Osteoblast (primary cell): ENCODE data around the gene POP7. TPM values are rescaled to one million over a fixed set of nuclear protein-coding genes. Genes with fewer than 3 reads are reported as not detected.

Source experiments
- DNase-seq: peaks from one replicate; pipeline ENCODE4 v3.0.0; 2011; ENCODE audit warnings: low spot score, mixed read lengths; ENCODE audit not compliant: insufficient read length; ENCODE audit errors: missing footprints
- H2AFZ ChIP-seq: 2 replicates; pipeline ENCODE4 v1.6.0; 2011; ENCODE audit warnings: mild to moderate bottlenecking, low read length
- H3K27ac ChIP-seq: 2 replicates; pipeline ENCODE4 v1.5.1; 2011; ENCODE audit warnings: mild to moderate bottlenecking, low read depth, low read length, moderate library complexity
- H3K27me3 ChIP-seq: 2 replicates; pipeline ENCODE4 v1.6.0; 2012; ENCODE audit warnings: mild to moderate bottlenecking, control low read depth, inconsistent platforms, low read length, moderate library complexity; ENCODE audit not compliant: insufficient read depth
- H3K36me3 ChIP-seq: 2 replicates; pipeline ENCODE4 v1.5.1; 2011; ENCODE audit warnings: mild to moderate bottlenecking, low read length, control low read depth, moderate library complexity; ENCODE audit not compliant: insufficient read depth
- H3K4me1 ChIP-seq: 2 replicates; pipeline ENCODE4 v1.5.1; 2011; ENCODE audit warnings: mild to moderate bottlenecking, low read length, control low read depth, moderate library complexity; ENCODE audit not compliant: insufficient read depth
- H3K4me2 ChIP-seq: 2 replicates; pipeline ENCODE4 v1.6.0; 2011; ENCODE audit warnings: mild to moderate bottlenecking, low read length; ENCODE audit not compliant: insufficient read depth
- H3K4me3 ChIP-seq: fragments of 200-600 bp; sonication (generic); 3 replicates; pipeline ENCODE4 v1.5.1; 2012; ENCODE audit warnings: mild to moderate bottlenecking, low read length, inconsistent platforms; ENCODE audit not compliant: insufficient read depth
- H3K79me2 ChIP-seq: 2 replicates; pipeline ENCODE4 v1.6.0; 2012; ENCODE audit warnings: mild to moderate bottlenecking, low read length, control low read depth, inconsistent platforms; ENCODE audit not compliant: insufficient read depth
- H3K9me3 ChIP-seq: 2 replicates; pipeline ENCODE4 v1.5.1; 2011; ENCODE audit warnings: low read depth, low read length, control low read depth
- H4K20me1 ChIP-seq: 2 replicates; pipeline ENCODE4 v1.6.0; 2012; ENCODE audit warnings: mild to moderate bottlenecking, low read length, control low read depth; ENCODE audit not compliant: insufficient read depth
- total RNA-seq: library from RNA; depleted of rRNA; stranded (reverse); fragments of >200 nt; gene quantifications from 2 replicates; pipeline ENCODE4 v1.2.3, GENCODE V29; 2012
- TF ChIP-seq, protein P1 (sequence below): IDR thresholded peaks from 2 replicates; pipeline ENCODE4 v1.5.1; 2011; ENCODE audit warnings: mild to moderate bottlenecking, low read depth, low read length, moderate library complexity; ENCODE audit errors: extremely low read depth

The POP7 gene
- total RNA-seq, 1 donor: 25.7 TPM

DNA sequence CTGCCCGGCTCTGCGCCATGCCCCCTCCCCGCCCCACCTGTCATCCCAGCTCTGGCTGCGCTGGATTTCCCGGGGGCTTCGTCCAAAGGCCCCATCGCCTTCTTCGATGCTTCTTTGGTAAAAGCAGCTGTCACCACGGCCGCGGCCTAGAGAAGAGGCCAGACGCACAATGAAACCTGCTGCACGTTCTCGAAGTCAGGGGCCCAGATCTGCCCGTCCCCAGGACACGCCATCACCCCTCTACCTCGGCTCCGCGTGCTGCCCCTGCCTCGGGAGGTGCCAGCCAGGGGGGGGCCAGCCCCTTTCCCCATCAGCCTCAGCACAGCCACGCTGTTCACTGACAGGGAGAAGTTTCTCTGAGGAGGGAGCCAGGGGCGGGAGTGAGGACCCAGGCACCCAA, 18.7 kb upstream of the POP7 start:
- H4K20me1 ChIP-seq: peaks cover 48% of the 10 kb centered on the region

DNA sequence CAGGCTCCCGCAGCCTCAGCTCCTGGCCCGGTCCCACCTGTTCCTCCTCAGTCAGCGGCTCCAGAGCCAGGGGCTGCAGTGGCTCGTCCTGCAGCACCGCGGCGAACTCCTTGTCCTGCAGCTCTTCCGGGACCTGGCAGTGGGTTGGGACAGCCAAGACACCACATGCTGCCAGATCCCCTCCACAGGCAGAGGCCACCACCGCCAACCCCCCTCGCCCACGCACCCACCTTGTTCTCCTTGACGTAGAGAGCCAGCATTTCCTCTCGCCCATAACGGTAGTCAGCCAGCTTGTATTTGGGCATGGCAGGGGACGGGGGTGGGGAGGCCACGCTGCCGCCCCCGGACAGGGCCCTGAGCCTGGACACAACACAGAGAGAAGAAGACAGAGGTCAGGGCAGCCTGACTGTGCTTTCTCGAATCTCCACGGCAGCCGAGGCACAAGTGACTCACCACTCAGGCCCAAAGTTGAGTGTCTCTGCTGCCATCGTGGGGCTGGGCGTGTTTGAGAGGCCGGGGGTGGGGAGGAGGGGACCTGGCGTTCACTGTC, 18.1 kb upstream of the POP7 start:
- DNase-seq: peak; percentile 96
- Histone ChIP-seq H2AFZ (no peak overlapping the region), H4K20me1 (peaks cover 52% of the 10 kb centered on the region), H3K4me2 (no peak overlapping the region), H3K9me3 (no peaks in the 10 kb centered on the region), H3K4me1 (peaks cover 10% of the 10 kb centered on the region), H3K27me3 (no peaks in the 10 kb centered on the region), H3K79me2 (peaks cover 52% of the 10 kb centered on the region), H3K27ac (no peak overlapping the region), H3K4me3 (no peak overlapping the region), H3K36me3 (peaks cover 11% of the 10 kb centered on the region)
- TF ChIP-seq, protein P1, sequence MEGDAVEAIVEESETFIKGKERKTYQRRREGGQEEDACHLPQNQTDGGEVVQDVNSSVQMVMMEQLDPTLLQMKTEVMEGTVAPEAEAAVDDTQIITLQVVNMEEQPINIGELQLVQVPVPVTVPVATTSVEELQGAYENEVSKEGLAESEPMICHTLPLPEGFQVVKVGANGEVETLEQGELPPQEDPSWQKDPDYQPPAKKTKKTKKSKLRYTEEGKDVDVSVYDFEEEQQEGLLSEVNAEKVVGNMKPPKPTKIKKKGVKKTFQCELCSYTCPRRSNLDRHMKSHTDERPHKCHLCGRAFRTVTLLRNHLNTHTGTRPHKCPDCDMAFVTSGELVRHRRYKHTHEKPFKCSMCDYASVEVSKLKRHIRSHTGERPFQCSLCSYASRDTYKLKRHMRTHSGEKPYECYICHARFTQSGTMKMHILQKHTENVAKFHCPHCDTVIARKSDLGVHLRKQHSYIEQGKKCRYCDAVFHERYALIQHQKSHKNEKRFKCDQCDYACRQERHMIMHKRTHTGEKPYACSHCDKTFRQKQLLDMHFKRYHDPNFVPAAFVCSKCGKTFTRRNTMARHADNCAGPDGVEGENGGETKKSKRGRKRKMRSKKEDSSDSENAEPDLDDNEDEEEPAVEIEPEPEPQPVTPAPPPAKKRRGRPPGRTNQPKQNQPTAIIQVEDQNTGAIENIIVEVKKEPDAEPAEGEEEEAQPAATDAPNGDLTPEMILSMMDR: no peak

More for the DNA sequence above, 18.7 kb upstream of the POP7 start:
- no peak overlapping the region for H3K4me2 ChIP-seq
- DNase-seq: peak; percentile 74
- no peaks in the 10 kb centered on the region for H3K9me3 ChIP-seq
- H3K4me3 ChIP-seq: no peak overlapping the region
- H2AFZ ChIP-seq: no peak overlapping the region
- TF ChIP-seq, protein P1: no peak
- peaks cover 47% of the 10 kb centered on the region for H3K79me2 ChIP-seq
- peaks cover 11% of the 10 kb centered on the region for H3K36me3 ChIP-seq
- no peak overlapping the region for H3K27ac ChIP-seq
- H3K4me1 ChIP-seq: peaks cover 4% of the 10 kb centered on the region
- no peaks in the 10 kb centered on the region for H3K27me3 ChIP-seq

DNA sequence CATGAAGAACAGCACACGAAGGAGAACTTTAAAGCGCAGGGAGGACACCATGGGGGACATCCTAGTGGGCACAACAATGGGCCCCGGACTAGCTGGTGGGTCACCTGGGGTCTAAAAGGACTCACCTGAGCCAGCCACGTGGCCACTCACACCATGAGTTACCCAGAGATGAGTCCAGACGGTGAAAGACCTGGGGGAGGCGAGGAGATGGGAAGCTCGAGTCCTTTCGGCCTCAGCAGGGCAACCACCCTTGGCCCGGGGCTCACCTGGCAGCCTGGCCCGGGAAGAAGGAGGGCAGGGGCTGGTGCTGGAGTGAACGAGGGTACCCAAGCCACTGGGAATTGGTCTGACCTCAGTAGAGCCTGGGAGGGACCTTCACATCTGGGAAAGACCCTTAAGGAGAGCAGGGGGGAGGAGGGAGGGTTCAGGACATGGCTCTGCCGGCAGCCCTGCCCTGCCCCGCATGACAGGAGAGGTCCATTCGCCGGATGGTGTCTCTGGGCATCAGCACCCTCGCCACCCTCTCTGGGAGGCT, 17.5 kb upstream of the POP7 start:
- TF ChIP-seq, protein P1: no peak
- Histone ChIP-seq H3K4me2 (no peak overlapping the region), H4K20me1 (peaks cover 58% of the 10 kb centered on the region), H3K36me3 (peaks cover 11% of the 10 kb centered on the region), H3K4me3 (no peak overlapping the region), H3K79me2 (peaks cover 58% of the 10 kb centered on the region), H3K27me3 (no peaks in the 10 kb centered on the region), H3K4me1 (peaks cover 14% of the 10 kb centered on the region), H3K9me3 (no peaks in the 10 kb centered on the region), H2AFZ (no peak overlapping the region), H3K27ac (no peak overlapping the region)
- peak; percentile 39 for DNase-seq

DNA sequence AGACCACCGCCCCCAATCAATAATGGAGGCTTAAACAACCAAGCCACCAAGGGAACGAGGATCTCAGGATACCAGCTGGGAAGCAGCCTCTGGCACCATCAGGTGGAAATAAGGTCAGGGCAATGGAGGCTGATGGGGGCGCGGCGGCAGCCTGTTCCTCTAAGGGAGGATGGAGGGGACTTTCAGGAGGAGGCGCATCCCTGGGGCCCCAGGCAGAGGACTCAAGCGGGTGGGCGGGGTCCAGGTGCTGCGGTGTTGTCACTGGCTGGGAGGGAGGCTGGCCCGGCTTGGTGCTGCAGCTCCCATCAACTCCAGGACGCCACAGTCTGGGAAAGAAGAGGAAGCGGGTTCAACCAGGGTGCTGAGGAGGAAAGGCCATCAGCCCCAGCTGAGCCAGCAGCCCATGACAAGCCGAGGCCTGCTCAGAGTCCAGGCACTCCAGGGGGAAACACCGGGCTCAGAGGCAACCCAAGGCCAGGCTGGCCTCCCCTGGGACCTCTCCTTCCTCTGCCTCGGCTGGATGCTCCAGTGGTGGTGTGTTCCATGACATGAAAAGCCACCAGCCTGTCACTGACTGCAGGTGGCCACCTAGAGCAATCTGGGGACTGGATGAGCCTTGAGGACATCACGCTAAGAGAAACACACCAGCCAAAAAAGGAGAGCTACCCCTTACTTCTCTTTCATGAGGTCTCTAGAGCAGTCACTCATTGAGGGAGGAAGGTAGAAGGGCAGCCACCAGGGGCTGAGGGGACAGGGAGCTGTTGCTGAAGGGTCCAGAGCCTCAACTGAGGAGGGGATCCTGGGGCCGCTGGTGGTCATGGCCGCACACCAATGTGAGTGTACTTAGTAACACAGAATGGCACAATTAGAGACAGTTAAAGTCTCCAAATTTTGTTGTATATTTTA, 16.4 kb upstream of the POP7 start:
- DNase-seq: peak; percentile 58
- Histone ChIP-seq H4K20me1 (peaks cover 58% of the 10 kb centered on the region), H3K4me1 (peaks cover 14% of the 10 kb centered on the region), H3K4me2 (no peak overlapping the region), H3K27ac (no peak overlapping the region), H3K79me2 (peaks cover 61% of the 10 kb centered on the region), H3K4me3 (no peak overlapping the region), H3K27me3 (no peaks in the 10 kb centered on the region), H2AFZ (no peak overlapping the region), H3K9me3 (no peaks in the 10 kb centered on the region), H3K36me3 (peaks cover 4% of the 10 kb centered on the region)
- TF ChIP-seq, protein P1: no peak
